SK-N-MC (cell line): Measurements from ENCODE around the gene AP3B1.

ENCODE experiments used
- DNase-seq: peaks from one replicate; pipeline ENCODE4 v3.0.0-alpha.2; 2011; ENCODE audit warnings: low read depth, low spot score
- H3K27ac ChIP-seq: fragments of 200-600 bp; sonication (generic); 2 replicates; pipeline ENCODE4 v1.5.1; 2016; ENCODE audit warnings: mixed run types
- H3K36me3 ChIP-seq: fragments of 200-600 bp; sonication (generic); 2 replicates; pipeline ENCODE4 v1.6.1; 2017; ENCODE audit warnings: antibody characterized with exemption, low read length, mixed read lengths; ENCODE audit not compliant: insufficient read depth
- H3K4me3 ChIP-seq: fragments of 200-600 bp; sonication (generic); 2 replicates; pipeline ENCODE4 v1.5.1; 2016
- H3K9ac ChIP-seq: fragments of 200-600 bp; sonication (generic); 2 replicates; pipeline ENCODE4 v1.8.0; 2017; ENCODE audit warnings: mixed run types, mixed read lengths; ENCODE audit not compliant: insufficient read length
- H3K9me3 ChIP-seq: fragments of 200-600 bp; sonication (generic); 2 replicates; pipeline ENCODE4 v1.6.1; 2017; ENCODE audit warnings: low read depth, mild to moderate bottlenecking, antibody characterized with exemption, low read length, moderate library complexity, mixed read lengths
- EZH2 ChIP-seq: fragments of 200-600 bp; sonication (generic); IDR thresholded peaks from one replicate; pipeline ENCODE4 v1.6.1; 2017; ENCODE audit warnings: antibody characterized with exemption
- FOXP2 ChIP-seq: optimal IDR thresholded peaks from 2 replicates; pipeline ENCODE3; 2011; ENCODE audit warnings: mild to moderate bottlenecking, moderate library complexity; ENCODE audit not compliant: insufficient read depth; ENCODE audit errors: extremely low read length, control extremely low read depth
- POLR2AphosphoS5 ChIP-seq: IDR thresholded peaks from 2 replicates; pipeline ENCODE4 v1.6.1; 2012; ENCODE audit warnings: mild to moderate bottlenecking, low read depth, low read length, borderline replicate concordance

AP3B1 gene

DNA sequence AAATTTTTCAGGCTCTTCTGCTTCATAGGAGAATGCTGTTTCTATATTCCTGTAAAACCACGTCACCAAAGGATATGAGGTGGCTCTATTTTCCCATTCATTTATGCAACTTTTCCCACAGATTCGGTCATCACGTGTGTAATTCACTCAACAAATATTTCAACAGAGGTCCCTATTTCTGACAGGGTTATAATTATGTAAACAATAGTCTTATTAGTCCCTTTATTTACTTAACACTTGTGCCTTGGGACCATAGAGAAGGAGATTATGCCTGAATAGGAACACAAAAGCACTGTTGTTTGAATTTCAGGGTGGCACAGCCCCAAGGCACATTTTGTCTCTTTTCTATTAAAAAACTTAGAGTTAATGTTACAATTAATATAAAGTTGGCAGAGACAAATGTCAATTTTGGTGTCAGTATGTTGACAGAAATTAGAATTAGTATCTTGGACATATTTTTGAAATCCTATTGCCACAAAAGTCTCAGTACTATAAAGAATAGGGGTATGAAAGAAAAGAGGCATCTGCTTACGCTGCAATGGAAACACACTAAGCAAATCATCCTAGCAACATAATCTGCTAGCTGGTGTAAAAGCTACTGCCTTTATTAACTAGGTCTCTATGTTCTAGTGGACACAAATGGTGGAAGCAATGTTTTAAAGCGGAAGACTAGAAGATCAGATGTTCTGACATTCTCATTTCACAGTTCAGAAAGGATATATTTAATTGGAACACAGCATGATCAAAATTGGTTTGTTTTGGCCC, 289.3 kb downstream of the AP3B1 start:
- H3K36me3 ChIP-seq: no peaks in the 10 kb centered on the region
- no peak for DNase-seq
- H3K27ac ChIP-seq: no peak overlapping the region
- no peak for TF ChIP-seq POLR2AphosphoS5
- no peak for TF ChIP-seq FOXP2
- TF ChIP-seq EZH2: no peak
- H3K9me3 ChIP-seq: no peaks in the 10 kb centered on the region
- no peak overlapping the region for H3K9ac ChIP-seq
- no peak overlapping the region for H3K4me3 ChIP-seq

DNA sequence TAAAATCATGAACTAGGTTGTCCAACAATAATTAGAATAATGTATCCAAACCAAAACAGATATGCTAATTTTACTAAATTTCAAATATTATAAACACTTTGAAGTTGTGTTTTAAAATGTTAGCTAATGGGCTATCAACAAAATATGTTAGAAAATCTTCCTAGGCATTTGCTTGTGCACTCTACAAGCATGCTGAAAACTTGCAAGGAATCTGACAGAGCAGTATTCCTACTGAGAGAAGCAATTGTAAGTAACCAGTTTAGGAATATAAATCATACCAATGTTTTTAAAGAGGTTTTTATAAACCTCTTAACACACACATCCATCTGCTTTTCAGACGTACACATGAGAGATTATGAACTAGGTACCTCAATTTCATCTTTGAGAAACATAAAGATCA, 289.9 kb downstream of the AP3B1 start:
- Histone ChIP-seq H3K9me3 (no peaks in the 10 kb centered on the region), H3K9ac (no peak overlapping the region), H3K27ac (no peak overlapping the region), H3K4me3 (no peak overlapping the region), H3K36me3 (no peaks in the 10 kb centered on the region)
- DNase-seq: no peak
- no peak for TF ChIP-seq POLR2AphosphoS5
- no peak for TF ChIP-seq EZH2
- no peak for TF ChIP-seq FOXP2

DNA sequence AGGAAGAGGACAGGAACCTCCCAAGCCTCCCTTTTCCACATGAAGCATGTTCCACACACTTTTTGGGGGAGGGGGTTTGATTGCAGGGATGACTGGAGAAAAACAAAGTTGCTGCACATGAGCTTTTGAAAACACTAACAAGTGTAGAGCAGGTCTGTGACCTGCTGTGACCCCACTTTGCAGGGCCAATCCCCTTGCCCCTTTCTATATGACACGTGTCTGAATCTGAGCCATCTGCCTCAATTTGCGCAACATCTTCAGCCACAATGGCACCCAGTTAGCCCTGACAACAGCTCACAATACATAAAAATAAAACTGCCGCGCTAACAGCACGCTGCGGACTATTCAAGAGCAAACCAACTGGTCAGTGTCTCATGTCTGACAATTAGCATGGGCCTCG, 290.6 kb downstream of the AP3B1 start:
- DNase-seq: no peak

DNA sequence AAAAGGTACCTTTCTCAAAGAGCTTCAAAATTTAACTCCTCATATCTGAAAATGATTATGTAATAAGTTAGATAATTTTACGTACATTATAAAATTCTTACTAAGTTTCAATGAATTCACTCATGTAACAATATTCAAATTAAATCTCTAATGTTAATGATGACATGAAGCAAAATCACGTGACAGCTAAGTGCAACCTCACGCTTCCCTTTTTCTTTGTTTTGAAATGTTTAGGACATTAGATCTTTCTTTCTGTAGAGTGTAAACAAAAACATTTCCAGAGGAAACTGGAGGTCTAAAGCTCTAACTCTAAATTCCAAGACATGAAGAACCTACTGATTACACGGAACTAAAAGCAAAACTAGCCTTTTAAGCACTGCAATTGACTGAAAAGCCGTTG, 291.0 kb downstream of the AP3B1 start:
- Histone ChIP-seq H3K36me3 (no peaks in the 10 kb centered on the region), H3K9ac (no peak overlapping the region), H3K9me3 (no peaks in the 10 kb centered on the region), H3K4me3 (no peak overlapping the region), H3K27ac (no peak overlapping the region)
- no peak for TF ChIP-seq FOXP2
- no peak for TF ChIP-seq EZH2
- no peak for TF ChIP-seq POLR2AphosphoS5
- DNase-seq: no peak

More for the DNA sequence above, 290.6 kb downstream of the AP3B1 start:
- Histone ChIP-seq H3K4me3 (no peak overlapping the region), H3K36me3 (no peaks in the 10 kb centered on the region), H3K9me3 (no peaks in the 10 kb centered on the region), H3K9ac (no peak overlapping the region), H3K27ac (no peak overlapping the region)
- TF ChIP-seq FOXP2: no peak
- no peak for TF ChIP-seq EZH2
- no peak for TF ChIP-seq POLR2AphosphoS5

DNA sequence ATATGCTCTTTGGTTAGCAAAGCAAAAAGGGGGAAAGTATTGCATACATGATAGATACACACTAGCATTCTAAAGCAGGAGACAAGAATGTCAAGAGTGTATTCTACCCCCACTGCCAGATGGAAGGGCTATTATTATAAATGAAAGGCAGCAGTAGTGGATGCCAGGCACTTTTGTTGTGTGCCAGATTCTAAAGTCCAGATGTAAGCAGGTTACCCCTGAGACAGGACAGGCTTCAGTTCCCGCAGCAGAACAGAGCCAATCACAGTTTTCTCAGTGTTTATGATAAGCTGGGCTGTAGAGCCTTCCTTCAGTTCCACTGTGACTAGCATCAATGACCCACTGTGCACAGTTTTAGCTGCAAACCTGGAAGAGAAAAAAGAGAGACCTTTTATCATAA, 291.8 kb downstream of the AP3B1 start:
- no peak overlapping the region for H3K4me3 ChIP-seq
- no peak for DNase-seq
- TF ChIP-seq POLR2AphosphoS5 (no peak), EZH2 (no peak), FOXP2 (no peak)
- H3K27ac ChIP-seq: no peak overlapping the region
- no peak overlapping the region for H3K9ac ChIP-seq
- no peaks in the 10 kb centered on the region for H3K36me3 ChIP-seq
- H3K9me3 ChIP-seq: no peaks in the 10 kb centered on the region

DNA sequence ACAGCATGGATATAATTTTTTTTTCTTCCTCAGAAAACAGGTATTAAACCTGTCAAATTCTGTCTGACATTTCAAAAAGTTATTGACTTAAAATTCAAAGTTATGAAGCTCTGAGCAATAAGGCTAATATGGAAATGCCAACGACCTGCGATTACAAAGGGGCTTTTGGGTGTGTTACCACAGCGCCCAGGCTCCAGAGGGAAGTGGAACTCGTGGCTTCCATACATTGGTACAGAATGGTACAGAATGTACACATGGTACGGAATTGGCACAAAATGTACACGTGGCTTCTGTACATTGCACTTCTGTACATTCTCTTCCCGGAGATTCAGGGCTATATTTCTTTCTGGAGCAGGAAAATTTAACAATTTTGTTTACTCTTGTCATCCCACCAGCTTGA, 293.3 kb downstream of the AP3B1 start:
- Histone ChIP-seq H3K36me3 (no peaks in the 10 kb centered on the region), H3K4me3 (no peak overlapping the region), H3K9me3 (no peaks in the 10 kb centered on the region), H3K9ac (no peak overlapping the region), H3K27ac (no peak overlapping the region)
- TF ChIP-seq FOXP2 (no peak), EZH2 (no peak), POLR2AphosphoS5 (no peak)
- DNase-seq: no peak

DNA sequence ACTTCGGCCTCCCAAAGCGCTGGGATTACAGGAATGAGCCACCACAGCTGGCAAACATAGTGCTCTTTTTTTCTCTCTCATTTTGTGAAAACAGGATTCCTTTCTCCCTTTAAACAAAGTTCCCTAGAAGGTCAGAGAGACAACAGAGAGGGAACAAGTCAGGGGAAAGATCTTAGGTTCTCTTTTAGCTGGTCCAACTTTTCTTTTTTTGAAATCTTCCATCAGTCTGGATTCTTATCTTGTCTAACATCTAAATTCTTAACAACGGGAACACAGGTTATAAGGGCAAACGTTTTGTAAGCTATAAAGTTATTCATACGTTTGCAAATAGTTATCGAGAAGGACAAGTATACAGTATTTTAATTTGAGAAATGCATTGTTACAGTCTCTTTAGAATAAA, 294.3 kb downstream of the AP3B1 start:
- TF ChIP-seq POLR2AphosphoS5 (no peak), EZH2 (no peak), FOXP2 (no peak)
- no peak for DNase-seq
- Histone ChIP-seq H3K9me3 (no peaks in the 10 kb centered on the region), H3K27ac (no peak overlapping the region), H3K9ac (no peak overlapping the region), H3K36me3 (no peaks in the 10 kb centered on the region), H3K4me3 (no peak overlapping the region)

DNA sequence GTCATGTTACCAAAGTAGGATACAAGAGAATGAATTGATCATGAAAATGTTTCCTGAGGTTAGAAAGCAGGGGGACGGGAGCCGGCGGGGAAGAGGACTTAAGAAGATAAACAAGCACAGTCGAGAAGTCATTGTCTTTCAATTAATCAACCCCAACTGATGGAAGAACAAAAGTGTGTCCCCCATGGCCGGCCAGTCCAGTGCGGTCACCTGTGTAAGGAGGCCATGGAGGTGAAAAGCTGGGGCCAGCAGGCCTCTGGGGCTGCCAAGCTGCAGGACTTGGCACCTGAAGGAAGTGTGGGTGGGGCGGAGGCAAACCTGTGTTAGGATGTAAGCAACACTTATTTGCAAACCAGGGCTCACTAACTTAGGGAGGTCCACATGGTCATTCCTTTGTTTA, 295.1 kb downstream of the AP3B1 start:
- TF ChIP-seq FOXP2 (no peak), POLR2AphosphoS5 (no peak), EZH2 (no peak)
- H3K36me3 ChIP-seq: no peaks in the 10 kb centered on the region
- no peak overlapping the region for H3K9ac ChIP-seq
- H3K9me3 ChIP-seq: no peaks in the 10 kb centered on the region
- H3K27ac ChIP-seq: no peak overlapping the region
- H3K4me3 ChIP-seq: no peak overlapping the region
- DNase-seq: no peak

DNA sequence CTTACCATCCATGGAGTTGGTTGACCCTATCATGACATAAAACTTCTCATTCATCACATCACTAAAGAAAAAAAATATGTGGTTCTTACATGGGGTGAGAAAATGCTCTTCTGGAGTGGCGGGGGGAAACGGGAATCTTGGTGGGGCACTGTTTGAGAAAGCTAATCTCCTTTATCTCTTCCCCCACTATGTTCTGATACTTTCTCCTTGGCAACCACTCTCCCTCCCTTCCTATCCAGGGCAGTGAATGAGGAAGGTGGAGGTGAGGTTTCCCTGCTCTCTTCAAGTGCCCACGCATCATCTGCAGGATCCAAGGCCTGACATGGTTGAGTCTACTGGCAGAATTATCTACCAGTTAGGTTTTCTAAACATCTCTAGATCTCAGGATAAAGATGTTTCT, 297.6 kb downstream of the AP3B1 start:
- H3K36me3 ChIP-seq: no peaks in the 10 kb centered on the region
- H3K9me3 ChIP-seq: no peaks in the 10 kb centered on the region
- H3K4me3 ChIP-seq: no peak overlapping the region
- TF ChIP-seq POLR2AphosphoS5 (no peak), EZH2 (no peak), FOXP2 (no peak)
- no peak for DNase-seq
- H3K9ac ChIP-seq: no peak overlapping the region
- H3K27ac ChIP-seq: no peak overlapping the region
